Transverse colon (tissue), 4 donors: ENCODE measurements around the gene SPATA13. TPM values are rescaled to one million over a fixed set of nuclear protein-coding genes. Genes with fewer than 3 reads are reported as not detected.

Experiments used
- DNase-seq: peaks from one replicate; pipeline ENCODE4 v3.0.0-alpha.2; 2019
- H3K27ac ChIP-seq, 4 donors: fragments of 200-600 bp; sonication (generic); 2 replicates each; pipeline ENCODE4 v1.5.1; 2016 to 2018; ENCODE audit warnings: inconsistent platforms in 4 of 4
- H3K27me3 ChIP-seq: fragments of 200-600 bp; sonication (generic); 2 replicates; pipeline ENCODE4 v1.5.1; 2017; ENCODE audit warnings: inconsistent platforms
- H3K36me3 ChIP-seq, 4 donors: fragments of 200-600 bp; sonication (generic); 2 replicates each; pipeline ENCODE4 v1.5.1; 2017 to 2019; ENCODE audit warnings: inconsistent platforms in 4 of 4
- H3K4me1 ChIP-seq, 4 donors: fragments of 200-600 bp; sonication (generic); 2 replicates each; pipeline ENCODE4 v1.5.1; 2017 to 2020; ENCODE audit warnings: inconsistent platforms in 4 of 4
- H3K4me3 ChIP-seq, 4 donors: fragments of 200-600 bp; sonication (generic); 1 replicate in 1 of 4; 2 replicates in 3 of 4; pipeline versions ENCODE4 v1.5.1 to v1.6.1; 2017 to 2019; ENCODE audit warnings: inconsistent platforms in 4 of 4
- H3K9me3 ChIP-seq, 2 donors: fragments of 200-600 bp; sonication (generic); 2 replicates each; pipeline ENCODE4 v1.5.1; 2017 to 2019; ENCODE audit warnings: inconsistent platforms in 2 of 2
- EP300 ChIP-seq: sonication (generic); formaldehyde crosslinking; IDR thresholded peaks from one replicate; pipeline ENCODE4 v1.6.1; 2017; ENCODE audit warnings: antibody characterized with exemption, low read depth
- POLR2A ChIP-seq: fragments of 450-650 bp; IDR thresholded peaks from one replicate; pipeline ENCODE4 v1.6.1; 2016; ENCODE audit warnings: antibody characterized with exemption, mild to moderate bottlenecking, moderate library complexity
- POLR2AphosphoS5 ChIP-seq, 3 donors: sonication (generic); formaldehyde crosslinking; IDR thresholded peaks; one replicate each; pipeline ENCODE4 v1.6.1; 2016; ENCODE audit warnings: antibody characterized with exemption in 3 of 3
- WGBS, 2 donors: methylation state at CpG; one replicate each; pipeline ENCODE4 v1.1.5; 2018; ENCODE audit warnings: low coverage in 1 of 2; 5-methylcytosine and 5-hydroxymethylcytosine counted together
- in situ Hi-C, 4 donors: fragments of 200-750 bp; cut with MboI; loops; one replicate each; pipeline versions ENCODE4 v1.15.0 to v1.15.1; 2017; ENCODE audit warnings: low sequenced_read_pairs in 3 of 4, low pct_ligation_motif_present in 1 of 4, low pct_unique_long_range_greater_than_20kb in 1 of 4
- intact Hi-C: fragments of 100-400 bp; cut with DNase I; formaldehyde crosslinking; loops from one replicate; pipeline ENCODE4 v1.15.1; 2023; ENCODE audit warnings: low total_unique reads
- total RNA-seq, 4 donors: library from RNA; depleted of rRNA; stranded (reverse); fragments of >200 nt; gene quantifications; one replicate each; pipeline ENCODE4 v1.1.0, GENCODE V29; 2016
- TF ChIP-seq, protein P1 (sequence below), 5 experiments: fragments of 200-600 bp in 3 of 5; fragments of 450-650 bp in 2 of 5; sonication (generic) in 3 of 5; IDR thresholded peaks; 1 replicate in 2 of 5; 2 replicates in 3 of 5; pipeline ENCODE4 v1.5.1; 2016 to 2017; ENCODE audit warnings: antibody characterized with exemption in 5 of 5, inconsistent platforms in 3 of 5, mild to moderate bottlenecking in 2 of 5, moderate library complexity in 1 of 5

The SPATA13 gene
- total RNA-seq, 4 donors from 2014 or later, result 85.1 to 612 (median 228) TPM

DNA sequence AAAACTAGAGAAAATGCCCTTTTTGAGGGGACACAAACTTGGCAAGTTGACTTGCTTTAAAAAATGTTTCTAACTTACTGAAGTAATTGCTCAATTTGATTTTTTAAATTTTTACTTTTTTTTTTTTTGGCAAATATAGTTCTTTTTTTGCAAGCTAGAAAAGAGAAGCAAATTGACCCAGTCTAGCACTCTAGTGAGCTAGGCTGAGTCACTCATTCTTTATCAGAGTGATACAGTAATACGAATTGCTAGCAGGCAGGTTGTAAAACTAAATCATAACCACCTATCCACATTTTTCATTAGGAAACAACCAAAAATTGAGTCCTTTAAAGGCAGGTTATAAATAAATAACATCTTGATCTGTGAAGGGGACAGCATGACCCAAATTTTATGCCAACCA lies 97.0 kb downstream of the SPATA13 start:
- no peaks in the 10 kb centered on the region for H3K36me3 ChIP-seq
- TF ChIP-seq POLR2A (no peak), POLR2AphosphoS5 (IDR thresholded peaks at IDR 0.05) (no peak), EP300 (no peak)
- TF ChIP-seq, protein P1, sequence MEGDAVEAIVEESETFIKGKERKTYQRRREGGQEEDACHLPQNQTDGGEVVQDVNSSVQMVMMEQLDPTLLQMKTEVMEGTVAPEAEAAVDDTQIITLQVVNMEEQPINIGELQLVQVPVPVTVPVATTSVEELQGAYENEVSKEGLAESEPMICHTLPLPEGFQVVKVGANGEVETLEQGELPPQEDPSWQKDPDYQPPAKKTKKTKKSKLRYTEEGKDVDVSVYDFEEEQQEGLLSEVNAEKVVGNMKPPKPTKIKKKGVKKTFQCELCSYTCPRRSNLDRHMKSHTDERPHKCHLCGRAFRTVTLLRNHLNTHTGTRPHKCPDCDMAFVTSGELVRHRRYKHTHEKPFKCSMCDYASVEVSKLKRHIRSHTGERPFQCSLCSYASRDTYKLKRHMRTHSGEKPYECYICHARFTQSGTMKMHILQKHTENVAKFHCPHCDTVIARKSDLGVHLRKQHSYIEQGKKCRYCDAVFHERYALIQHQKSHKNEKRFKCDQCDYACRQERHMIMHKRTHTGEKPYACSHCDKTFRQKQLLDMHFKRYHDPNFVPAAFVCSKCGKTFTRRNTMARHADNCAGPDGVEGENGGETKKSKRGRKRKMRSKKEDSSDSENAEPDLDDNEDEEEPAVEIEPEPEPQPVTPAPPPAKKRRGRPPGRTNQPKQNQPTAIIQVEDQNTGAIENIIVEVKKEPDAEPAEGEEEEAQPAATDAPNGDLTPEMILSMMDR (IDR thresholded peaks at IDR 0.05), result no peak
- 80% methylated on average over 1 of the region's 1 CpG; no CpG with 5 or more reads in 1 of the 2 donors for WGBS, 2 donors

DNA sequence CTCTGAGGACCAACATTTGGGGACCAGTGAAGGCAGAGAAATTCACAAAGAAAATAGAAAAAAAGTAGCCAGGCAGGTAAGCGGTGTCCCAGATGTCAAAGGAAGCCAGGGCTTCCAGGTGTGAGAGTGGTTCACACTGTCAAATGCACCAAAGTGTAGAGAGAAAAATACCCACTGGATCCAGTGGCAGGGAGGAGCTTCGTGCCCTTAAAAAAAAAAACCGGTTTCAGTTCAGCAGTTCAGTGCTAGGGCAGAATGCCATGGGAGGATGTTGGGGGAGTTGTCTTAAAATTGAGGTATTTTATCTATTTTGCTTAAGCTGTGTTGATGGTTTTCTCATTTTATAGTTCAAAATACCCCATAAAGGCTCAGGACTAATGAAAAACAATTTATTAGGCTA lies 101.0 kb downstream of the SPATA13 start:
- no peaks in the 10 kb centered on the region for H3K27me3 ChIP-seq
- H3K36me3 ChIP-seq, result no peaks in the 10 kb centered on the region
- H3K4me1 ChIP-seq, result peaks cover 0 to 29% (median 0%) of the 10 kb centered on the region in 4 donors
- no peaks in the 10 kb centered on the region for H3K9me3 ChIP-seq
- intact Hi-C loops (no loop called here), in situ Hi-C loops (no loop called here)
- no peak for TF ChIP-seq EP300
- DNase-seq, result no peak
- no peak overlapping the region for H3K27ac ChIP-seq
- WGBS, 2 donors, result 62 to 71% methylated on average over 3 of the region's 3 CpGs
- H3K4me3 ChIP-seq, result no peak overlapping the region

More for the DNA sequence above, 97.0 kb downstream of the SPATA13 start:
- Histone ChIP-seq H3K27ac (no peak overlapping the region), H3K4me1 (peaks cover 0 to 23% (median 0%) of the 10 kb centered on the region in 4 donors), H3K4me3 (no peak overlapping the region), H3K9me3 (no peaks in the 10 kb centered on the region), H3K27me3 (no peaks in the 10 kb centered on the region)
- in situ Hi-C loops, result no loop called here
- DNase-seq, result no peak
- intact Hi-C loops, result no loop called here

DNA sequence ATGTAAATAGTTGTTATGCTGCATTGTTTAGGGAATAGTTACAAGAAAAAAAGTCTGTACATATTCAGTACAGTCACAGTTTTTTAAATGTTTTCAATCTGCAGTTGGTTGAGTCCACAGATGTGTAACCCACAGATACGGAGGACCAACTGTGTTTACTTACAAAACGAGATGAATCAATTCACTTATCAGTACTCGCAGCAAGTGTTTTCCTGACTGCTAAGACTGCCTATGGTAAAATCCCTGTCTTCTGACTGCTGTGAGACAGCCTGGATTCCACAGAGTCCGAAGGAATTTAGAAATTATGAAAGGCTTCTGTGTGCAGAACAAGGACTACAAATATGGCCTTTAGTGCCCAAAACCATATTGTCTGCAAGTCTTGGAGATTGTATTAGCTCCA lies 103.1 kb downstream of the SPATA13 start:
- Histone ChIP-seq H3K9me3 (no peaks in the 10 kb centered on the region), H3K36me3 (no peaks in the 10 kb centered on the region), H3K4me3 (no peak overlapping the region), H3K4me1 (peaks cover 0 to 38% (median 2%) of the 10 kb centered on the region in 4 donors), H3K27me3 (no peaks in the 10 kb centered on the region), H3K27ac (peak overlapping the region in 1 of 4 donors; percentile 23)
- intact Hi-C loops, result no loop called here
- in situ Hi-C loops, result no loop called here
- WGBS, 2 donors, result 52 to 58% methylated on average over 3 to 4 of the region's 4 CpGs
- TF ChIP-seq, protein P1 (IDR thresholded peaks at IDR 0.05), result no peak
- TF ChIP-seq POLR2A (no peak), EP300 (no peak), POLR2AphosphoS5 (IDR thresholded peaks at IDR 0.05) (no peak)
- DNase-seq, result no peak

DNA sequence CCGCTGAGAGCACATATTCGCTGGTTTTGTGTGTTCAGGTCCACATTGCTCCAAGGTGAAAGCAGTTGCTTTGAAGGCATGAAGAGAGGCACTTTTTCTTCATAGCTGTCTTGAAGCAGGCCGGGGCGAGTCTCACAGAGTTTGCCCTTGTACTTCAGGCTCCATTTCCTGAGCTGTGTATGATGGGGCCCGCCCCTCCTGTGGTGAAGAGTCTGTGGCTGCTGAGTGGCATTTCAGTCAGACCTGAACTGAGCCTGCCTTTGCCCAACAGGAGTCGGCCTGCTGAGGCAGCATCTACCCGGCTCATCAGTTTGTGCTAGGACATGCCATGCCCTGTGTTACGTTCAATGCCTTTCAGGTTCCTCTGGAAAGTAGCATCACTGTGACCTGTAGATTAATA lies 104.5 kb downstream of the SPATA13 start:
- Histone ChIP-seq H3K27ac (no peak overlapping the region), H3K36me3 (no peaks in the 10 kb centered on the region), H3K4me3 (no peak overlapping the region), H3K9me3 (no peaks in the 10 kb centered on the region), H3K27me3 (no peaks in the 10 kb centered on the region), H3K4me1 (peaks cover 2 to 32% (median 3%) of the 10 kb centered on the region in 4 donors)
- in situ Hi-C loops (no loop called here), intact Hi-C loops (no loop called here)
- WGBS, 2 donors, result 82% methylated on average over 8 of the region's 8 CpGs; no CpG with 5 or more reads in 1 of the 2 donors
- peak; percentile 51 for DNase-seq
- TF ChIP-seq, protein P1 (IDR thresholded peaks at IDR 0.05), result no peak
- TF ChIP-seq EP300 (no peak), POLR2AphosphoS5 (IDR thresholded peaks at IDR 0.05) (no peak), POLR2A (no peak)

DNA sequence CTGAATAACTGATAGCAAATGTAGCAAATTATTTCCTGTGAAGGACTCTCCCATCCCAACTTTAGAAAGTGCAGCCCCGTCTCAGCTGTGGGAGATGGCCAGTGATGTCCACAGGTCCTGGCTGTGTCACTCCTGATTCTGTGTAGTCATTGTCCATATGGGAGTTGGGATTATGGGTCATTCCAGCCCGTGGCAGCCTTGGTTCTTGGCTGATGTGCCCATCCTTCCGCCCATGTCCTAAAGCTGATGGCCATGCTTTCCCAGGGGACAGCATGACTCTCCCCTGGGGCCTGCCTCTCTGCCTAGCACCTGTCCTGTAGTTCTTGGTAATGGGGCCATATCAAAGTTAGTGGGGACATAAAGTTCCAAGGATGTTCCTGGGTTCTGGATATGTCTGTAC lies 104.9 kb downstream of the SPATA13 start:
- whole genome bisulfite sequencing, 2 donors, result 96% methylated on average over 3 of the region's 3 CpGs; no CpG with 5 or more reads in 1 of the 2 donors
- in situ Hi-C loops (no loop called here), intact Hi-C loops (no loop called here)
- Histone ChIP-seq H3K27me3 (no peaks in the 10 kb centered on the region), H3K4me1 (peaks cover 6 to 32% (median 8%) of the 10 kb centered on the region in 4 donors), H3K36me3 (no peaks in the 10 kb centered on the region), H3K27ac (no peak overlapping the region), H3K9me3 (no peaks in the 10 kb centered on the region), H3K4me3 (no peak overlapping the region)
- DNase-seq, result no peak
- TF ChIP-seq POLR2AphosphoS5 (IDR thresholded peaks at IDR 0.05) (no peak), POLR2A (no peak), EP300 (no peak)
- TF ChIP-seq, protein P1 (IDR thresholded peaks at IDR 0.05), result no peak
